B cell (primary cell): ENCODE measurements around the gene TMEM115. TPM values are rescaled to one million over a fixed set of nuclear protein-coding genes. Genes with fewer than 3 reads are reported as not detected.

Source experiments
- ATAC-seq: fragments of 200-7000 bp; cut with Tn5 transposase; one replicate; pipeline ENCODE4 v1.10.0; 2021; ENCODE audit warnings: low read depth, mild to moderate bottlenecking, moderate number of reproducible peaks, moderate library complexity
- CTCF ChIA-PET: fragments of 350-600 bp; sonication (Branson Sonifier 250); formaldehyde crosslinking; loops from one replicate; lab custom pipeline; 2021; ENCODE audit warnings: antibody characterized with exemption, inconsistent platforms; lab: Charles Lee
- POLR2A ChIA-PET: fragments of 350-600 bp; sonication (Branson Sonifier 250); formaldehyde crosslinking; loops from one replicate; lab custom pipeline; 2021; ENCODE audit warnings: antibody characterized with exemption; lab: Charles Lee
- DNase-seq: peaks from one replicate; pipeline ENCODE4 v3.0.0; 2013
- H2AFZ ChIP-seq: 2 replicates; pipeline ENCODE4 v1.6.1; 2012; ENCODE audit warnings: mild to moderate bottlenecking, low read depth, low read length; ENCODE audit not compliant: insufficient read depth, poor library complexity, severe bottlenecking
- H3K27ac ChIP-seq, 2 donors: 1 replicate in 1 of 2; 2 replicates in 1 of 2; pipeline ENCODE4 v1.5.1; 2012 to 2013; ENCODE audit warnings: low read length in 2 of 2, mild to moderate bottlenecking in 2 of 2, moderate library complexity in 1 of 2
- H3K27me3 ChIP-seq, 4 experiments: fragments of 200-600 bp in 1 of 4; sonication (generic) in 1 of 4; replicated peaks in 1 of 4; 1 replicate in 2 of 4; 2 replicates in 2 of 4; pipeline versions ENCODE4 v1.6.1 to v1.7.0; 2013 to 2016; ENCODE audit warnings: low read length in 3 of 4, mild to moderate bottlenecking in 2 of 4, mixed read lengths in 1 of 4, moderate library complexity in 1 of 4; ENCODE audit not compliant: insufficient read depth in 4 of 4, control insufficient read depth in 3 of 4; ENCODE audit errors: control extremely low read depth in 1 of 4
- H3K36me3 ChIP-seq, 2 experiments: replicated peaks in 1 of 2; 1 replicate in 1 of 2; 2 replicates in 1 of 2; pipeline versions ENCODE4 v1.6.1 to v1.7.1; 2013; ENCODE audit warnings: low read length in 1 of 2; ENCODE audit not compliant: insufficient read depth in 2 of 2, control insufficient read depth in 1 of 2; ENCODE audit errors: control extremely low read depth in 1 of 2, extremely low read depth in 1 of 2
- H3K4me1 ChIP-seq, 2 donors: fragments of 200-600 bp in 1 of 2; sonication (generic) in 1 of 2; 1 replicate in 1 of 2; 2 replicates in 1 of 2; pipeline versions ENCODE4 v1.5.1 to v1.6.1; 2013 to 2017; ENCODE audit warnings: low read length in 2 of 2; ENCODE audit not compliant: control insufficient read depth in 2 of 2, insufficient read depth in 2 of 2
- H3K4me2 ChIP-seq: replicated peaks from 2 replicates; pipeline ENCODE3; 2012; ENCODE audit warnings: mild to moderate bottlenecking, low read depth, low read length; ENCODE audit not compliant: poor library complexity, severe bottlenecking
- H3K4me3 ChIP-seq, 5 experiments: fragments of 200-600 bp in 1 of 5; sonication (generic) in 1 of 5; 1 replicate in 3 of 5; 2 replicates in 2 of 5; pipeline versions ENCODE4 v1.5.1 to v1.7.0; 2011 to 2016; ENCODE audit warnings: low read length in 4 of 5, mild to moderate bottlenecking in 4 of 5, low read depth in 2 of 5, control low read depth in 1 of 5, moderate library complexity in 1 of 5; ENCODE audit not compliant: insufficient read depth in 1 of 5; ENCODE audit errors: control extremely low read depth in 1 of 5, extremely low read depth in 1 of 5
- H3K79me2 ChIP-seq: fragments of 200-600 bp; sonication (generic); one replicate; pipeline ENCODE4 v1.6.0; 2016; ENCODE audit warnings: low read length; ENCODE audit not compliant: control insufficient read depth, insufficient read depth
- H3K9ac ChIP-seq: fragments of 200-600 bp; sonication (generic); 2 replicates; pipeline ENCODE4 v1.6.1; 2017; ENCODE audit warnings: mild to moderate bottlenecking, low read length, moderate library complexity
- H3K9me3 ChIP-seq, 3 donors: one replicate each; pipeline versions ENCODE4 v1.6.1 to v1.7.1; 2013; ENCODE audit warnings: low read length in 2 of 3; ENCODE audit not compliant: control insufficient read depth in 2 of 3, insufficient read depth in 1 of 3; ENCODE audit errors: control extremely low read depth in 1 of 3
- H4K20me1 ChIP-seq: 2 replicates; pipeline ENCODE4 v1.6.0; 2012; ENCODE audit warnings: mild to moderate bottlenecking, low read length; ENCODE audit not compliant: insufficient read depth, control insufficient read depth, poor library complexity, severe bottlenecking
- H3K27ac Mint-ChIP-seq: one replicate; pipeline ENCODE4 v1.8.0; 2021; ENCODE audit warnings: mixed read lengths
- H3K27me3 Mint-ChIP-seq: one replicate; pipeline ENCODE4 v1.8.0; 2021; ENCODE audit warnings: mixed read lengths
- H3K4me1 Mint-ChIP-seq: one replicate; pipeline ENCODE4 v1.8.0; 2021; ENCODE audit warnings: mixed read lengths
- H3K4me3 Mint-ChIP-seq: one replicate; pipeline ENCODE4 v1.8.0; 2021; ENCODE audit warnings: mixed read lengths
- H3K9me3 Mint-ChIP-seq: one replicate; pipeline ENCODE4 v1.8.0; 2022; ENCODE audit warnings: mixed read lengths; ENCODE audit not compliant: insufficient read depth
- CTCF ChIP-seq: fragments of 200-600 bp; IDR thresholded peaks from one replicate; pipeline ENCODE4 v1.8.0; 2022; ENCODE audit warnings: antibody characterized with exemption, mild to moderate bottlenecking
- EZH2 ChIP-seq: IDR thresholded peaks from 2 replicates; pipeline ENCODE4 v1.6.1; 2012; ENCODE audit warnings: borderline replicate concordance, low read depth, mild to moderate bottlenecking, moderate library complexity, low read length; ENCODE audit not compliant: insufficient read depth, poor library complexity, severe bottlenecking
- WGBS: methylation state at CpG from one replicate; pipeline ENCODE4 v1.1.5; 2013; ENCODE audit warnings: missing lambda C conversion rate; ENCODE audit not compliant: insufficient coverage; 5-methylcytosine and 5-hydroxymethylcytosine counted together
- intact Hi-C: fragments of 100-400 bp; cut with micrococcal nuclease; formaldehyde crosslinking; loops from one replicate; pipeline ENCODE4 v1.10.0; 2022
- polyA plus RNA-seq: library from polyadenylated mRNA; depleted of rRNA; stranded (reverse); fragments of >200 nt; gene quantifications from 2 replicates; pipeline ENCODE4 v1.2.3, GENCODE V29; 2012
- total RNA-seq, 2 donors: library from RNA; stranded (reverse); fragments of 120-200 nt in 1 of 2; gene quantifications; 1 replicate in 1 of 2; 2 replicates in 1 of 2; pipeline versions ENCODE4 v1.2.3 to v1.2.4, GENCODE V29; 2013 to 2022

Gene TMEM115
- total and polyA plus RNA-seq, 2 donors (not counting 1 experiment from before 2014, with no cell fraction given) = 19.8 to 27.2 TPM

- Mint-ChIP-seq H3K27me3 (peaks cover 12% of the 10 kb centered on the region), H3K9me3 (no peaks in the 10 kb centered on the region), H3K27ac (no peak overlapping the region), H3K4me1 (peaks cover 3% of the 10 kb centered on the region), H3K4me3 (no peak overlapping the region)
- Histone ChIP-seq H3K36me3 (no peaks in the 10 kb centered on the region), H3K9me3 (no peaks in the 10 kb centered on the region), H3K79me2 (no peaks in the 10 kb centered on the region), H2AFZ (no peak overlapping the region), H3K4me3 (no peak overlapping the region), H4K20me1 (no peaks in the 10 kb centered on the region), H3K27ac (no peak overlapping the region), H3K9ac (no peak overlapping the region), H3K4me2 (no peak overlapping the region), H3K4me1 (peaks cover 2 to 4% of the 10 kb centered on the region in 2 donors), H3K27me3 (no peaks in the 10 kb centered on the region)
- 88% methylated on average over 3 of the region's 3 CpGs for WGBS
- ChIA-PET POLR2A (interaction anchor here (0.7 kb wide), 1 partner anchor 351 kb away, joined by 4 read pairs; no protein-coding TSS in a partner anchor), CTCF (no interaction called here)
- DNase-seq = no peak
- TF ChIP-seq CTCF (no peak), EZH2 (no peak)
- ATAC-seq = no peak
- intact Hi-C loops = no loop called here
Observed at GRCh38 chr3:50371133-50371685, 11.9 kb upstream of the TMEM115 start.

GRCh38 chr3:50370594-50370993 lies 11.3 kb upstream of the TMEM115 start:
- ChIA-PET CTCF (no interaction called here), POLR2A (interaction anchor here (0.7 kb wide), 1 partner anchor 351 kb away, joined by 4 read pairs; no protein-coding TSS in a partner anchor)
- H3K27ac Mint-ChIP-seq = no peak overlapping the region
- H3K27ac ChIP-seq = no peak overlapping the region
- peaks cover 12% of the 10 kb centered on the region for H3K27me3 Mint-ChIP-seq
- TF ChIP-seq EZH2 (no peak), CTCF (no peak)
- no peaks in the 10 kb centered on the region for H3K9me3 Mint-ChIP-seq
- H3K36me3 ChIP-seq = no peaks in the 10 kb centered on the region
- no peaks in the 10 kb centered on the region for H3K79me2 ChIP-seq
- no peaks in the 10 kb centered on the region for H4K20me1 ChIP-seq
- no peaks in the 10 kb centered on the region for H3K9me3 ChIP-seq
- H3K4me3 ChIP-seq = no peak overlapping the region
- intact Hi-C loops = no loop called here
- H3K4me1 Mint-ChIP-seq = peaks cover 9% of the 10 kb centered on the region
- 83% methylated on average over 9 of the region's 14 CpGs for WGBS
- H3K4me3 Mint-ChIP-seq = no peak overlapping the region
- peaks cover 8 to 10% of the 10 kb centered on the region in 2 donors for H3K4me1 ChIP-seq
- H2AFZ ChIP-seq = no peak overlapping the region
- H3K9ac ChIP-seq = no peak overlapping the region
- no peak overlapping the region for H3K4me2 ChIP-seq
- DNase-seq = no peak
- ATAC-seq = no peak
- peaks cover 0 to 3% (median 0%) of the 10 kb centered on the region in 4 experiments for H3K27me3 ChIP-seq
